K562 (cell line): Measurements from ENCODE around the gene UTP11. TPM values are rescaled to one million over a fixed set of nuclear protein-coding genes. Genes with fewer than 3 reads are reported as not detected.

Experiments
- AFF4 ChIP-seq: sonication (generic); formaldehyde crosslinking; IDR thresholded peaks from 2 replicates; pipeline ENCODE4 v1.8.0; 2023; ENCODE audit warnings: mild to moderate bottlenecking, missing genetic modification reagents
- ATF3 ChIP-seq, 2 experiments: fragments of 450-650 bp in 1 of 2; sonication (generic) in 1 of 2; formaldehyde crosslinking in 1 of 2; IDR thresholded peaks in 1 of 2; conservative IDR thresholded peaks in 1 of 2; 2 replicates each; pipeline versions ENCODE4 v1.6.1 to v1.8.1; 2016 to 2023; ENCODE audit warnings: mild to moderate bottlenecking in 2 of 2, moderate library complexity in 2 of 2, inconsistent platforms in 1 of 2, missing genetic modification reagents in 1 of 2
- COPS2 ChIP-seq: fragments of 450-650 bp; conservative IDR thresholded peaks from 2 replicates; pipeline ENCODE4 v1.6.1; 2016; ENCODE audit warnings: mild to moderate bottlenecking, moderate library complexity
- CREB3L1 ChIP-seq: fragments of 450-650 bp; IDR thresholded peaks from 2 replicates; pipeline ENCODE4 v1.6.1; 2014; ENCODE audit warnings: low read depth, mild to moderate bottlenecking, moderate library complexity, borderline replicate concordance
- HDAC3 ChIP-seq: fragments of 450-650 bp; IDR thresholded peaks from 2 replicates; pipeline ENCODE4 v1.6.1; 2018; ENCODE audit warnings: borderline replicate concordance, mild to moderate bottlenecking, moderate library complexity; ENCODE audit not compliant: partially characterized antibody
- KAT7 ChIP-seq: sonication (generic); formaldehyde crosslinking; IDR thresholded peaks from 2 replicates; pipeline ENCODE4 v1.8.0; 2022; ENCODE audit warnings: missing genetic modification reagents, mild to moderate bottlenecking, borderline replicate concordance
- KLF13 ChIP-seq: fragments of 450-650 bp; IDR thresholded peaks from 2 replicates; pipeline ENCODE4 v1.6.1; 2016; ENCODE audit warnings: missing genetic modification characterization, low read depth, mild to moderate bottlenecking, missing compliant biosample characterization, moderate library complexity, borderline replicate concordance
- MTA3 ChIP-seq: fragments of 450-650 bp; formaldehyde crosslinking; IDR thresholded peaks from 2 replicates; pipeline ENCODE4 v1.6.1; 2017; ENCODE audit warnings: mild to moderate bottlenecking, borderline replicate concordance
- PTRF ChIP-seq: fragments of 450-650 bp; IDR thresholded peaks from 2 replicates; pipeline ENCODE4 v1.6.1; 2016; ENCODE audit warnings: mild to moderate bottlenecking, missing genetic modification characterization, missing compliant biosample characterization
- STAT6 ChIP-seq: sonication (generic); formaldehyde crosslinking; IDR thresholded peaks from 2 replicates; pipeline ENCODE4 v1.8.1; 2023; ENCODE audit warnings: mild to moderate bottlenecking, missing genetic modification reagents
- ZNF592 ChIP-seq: fragments of 450-650 bp; IDR thresholded peaks from 2 replicates; pipeline ENCODE4 v1.6.1; 2017; ENCODE audit warnings: antibody characterized with exemption, mild to moderate bottlenecking
- polyA plus RNA-seq, 8 experiments: library from polyadenylated mRNA; depleted of rRNA in 4 of 8; stranded (reverse) in 5 of 8; unstranded in 3 of 8; fragments of >200 nt; fragmentation: Nextera tagmentation in 2 of 8; fragmentation: Illumina TruSeq in 1 of 8; extraction: Ambion mirVana in 2 of 8; extraction: Trizol in 1 of 8; gene quantifications; 2 replicates each; pipeline versions ENCODE4 v1.2.1 to v1.2.3, GENCODE V29; 2011 to 2014; ENCODE audit warnings: inconsistent platforms in 1 of 8, missing spikeins in 1 of 8
- total RNA-seq, 7 experiments: library from RNA; depleted of rRNA in 6 of 7; stranded (reverse); fragments of >200 nt in 6 of 7; fragmentation: Illumina TruSeq in 2 of 7; extraction: Trizol in 2 of 7; gene quantifications; 2 replicates each; pipeline versions ENCODE4 v1.2.1 to v1.2.3, GENCODE V29; 2011 to 2021; ENCODE audit warnings: low replicate concordance in 1 of 7

Gene UTP11
- total and polyA plus RNA-seq, 9 of the 15 experiments (the other 6 are each of a cell fraction or from before 2014, with no cell fraction given) = 91.1 to 378 (median 221) TPM

GRCh38 chr1:38009088-38009840 is 3.3 kb upstream of the UTP11 start (continued):
- TF ChIP-seq ZNF592 (peak; percentile 98), PTRF (tag) (no peak; the same call in 1 of the 2 replicates), COPS2 (no peak), HDAC3 (no peak), STAT6 (CRISPR knock-in tag) (no peak), KAT7 (CRISPR knock-in tag) (no peak), AFF4 (no peak), ATF3 (IDR thresholded peaks at IDR 0.05) (peak; percentile 41), ATF3 (CRISPR knock-in tag; conservative IDR thresholded peaks at IDR 0.05) (no peak), CREB3L1 (no peak), KLF13 (0 out of 2 replicates have a peak, but pooled peaks have one; percentile 3), MTA3 (peak; percentile 88)
